ENCODE results near the gene E2F7. TPM values are rescaled to one million over a fixed set of nuclear protein-coding genes. Genes with fewer than 3 reads are reported as not detected.

The E2F7 gene
- total RNA-seq, 1 experiment from 2014 or later: 22.1 TPM

DNA sequence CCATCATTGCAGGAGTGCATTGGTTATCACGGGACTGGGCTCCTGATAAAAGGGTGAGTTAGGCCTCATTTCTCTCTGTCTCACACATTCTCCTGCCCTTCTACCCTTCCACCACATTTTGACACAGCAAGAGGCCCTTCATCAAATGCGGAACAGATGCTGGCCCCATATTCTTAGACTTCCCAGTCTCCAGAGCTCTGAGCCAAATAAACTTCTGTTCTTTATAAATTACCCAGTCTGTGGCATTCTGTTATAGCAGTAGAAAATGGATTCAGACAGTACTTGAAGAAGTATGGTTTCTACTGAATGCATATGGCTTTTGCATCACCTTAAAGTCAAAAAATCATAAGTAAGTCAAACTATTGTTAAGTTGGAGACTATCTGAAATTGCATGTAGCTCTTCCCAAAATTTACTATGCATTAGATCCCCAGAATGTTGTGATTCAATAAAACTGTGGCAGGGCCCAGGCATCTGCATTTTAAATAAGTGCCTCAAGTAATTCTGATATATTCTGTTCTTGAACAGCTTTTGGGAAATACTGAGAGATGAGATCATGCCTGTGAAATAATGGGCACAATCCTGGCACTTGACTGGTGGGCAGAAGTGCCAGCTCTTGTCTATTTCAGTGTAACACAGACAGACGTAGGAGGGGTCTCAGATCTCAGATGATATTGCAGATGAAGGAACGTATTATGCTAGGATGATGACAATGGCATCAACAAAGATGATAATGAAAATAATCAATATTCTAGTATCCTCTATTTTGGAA lies 68.2 kb downstream of the E2F7 start:
- Histone ChIP-seq H3K27me3 (replicated peaks) (peaks cover 5% of the 10 kb centered on the region; the same call in 1 of the 2 replicates), H3K9me3 (replicated peaks) (no peaks in the 10 kb centered on the region), H3K4me1 (replicated peaks) (no peaks in the 10 kb centered on the region), H3K36me3 (no peaks in the 10 kb centered on the region), H3K27ac (no peak overlapping the region), H3K4me3 (no peak overlapping the region)
- no peak for DNase-seq (ENCODE audit: low read depth in 1 of 2, low spot score in 2 of 2)

DNA sequence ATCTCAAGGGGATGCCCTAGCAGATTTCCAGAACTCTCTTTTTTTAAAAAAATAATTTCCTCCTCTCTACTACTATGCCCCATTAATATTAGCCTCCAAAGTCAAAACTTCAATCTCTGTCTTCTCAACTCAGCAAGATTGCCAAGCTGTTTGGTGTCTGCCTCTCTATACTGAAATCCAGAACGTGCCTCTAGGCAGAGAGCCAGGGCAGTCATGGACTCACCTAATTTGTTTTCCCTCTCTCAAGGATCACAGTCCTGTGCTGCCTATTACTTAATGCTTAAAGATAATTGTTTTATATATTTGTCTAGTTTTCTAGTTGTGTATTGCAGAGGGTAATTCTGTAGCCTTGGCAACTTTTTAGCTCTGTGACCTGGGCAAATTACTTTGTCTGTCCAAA lies 74.7 kb downstream of the E2F7 start:
- H3K27me3 ChIP-seq (replicated peaks): no peaks in the 10 kb centered on the region
- no peak for DNase-seq (ENCODE audit: low read depth in 1 of 2, low spot score in 2 of 2)

DNA sequence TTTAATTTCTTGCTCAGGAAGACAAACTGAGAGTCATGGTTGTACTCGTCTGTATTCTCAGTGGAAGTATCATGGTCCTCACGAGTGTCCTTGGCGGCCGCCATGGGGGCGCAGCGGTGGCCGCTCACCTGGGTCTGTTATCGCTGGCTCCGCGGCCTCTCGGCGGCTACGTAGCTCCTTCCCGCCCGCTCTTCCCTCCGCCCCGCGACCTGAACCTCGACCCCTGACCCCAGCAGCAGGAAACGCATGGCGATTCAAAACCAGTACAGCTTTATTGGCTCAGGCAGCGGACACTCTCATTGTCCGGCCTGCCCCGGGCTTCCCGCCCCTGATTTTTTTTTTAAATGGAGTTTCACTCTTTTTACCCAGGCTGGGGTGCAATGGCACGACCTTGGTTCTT lies 80.8 kb downstream of the E2F7 start:
- H3K4me1 ChIP-seq (replicated peaks): no peaks in the 10 kb centered on the region
- H3K4me3 ChIP-seq: no peak overlapping the region
- no peaks in the 10 kb centered on the region for H3K36me3 ChIP-seq
- DNase-seq (ENCODE audit: low read depth in 1 of 2, low spot score in 2 of 2): no peak
- H3K27ac ChIP-seq: no peak overlapping the region
- H3K9me3 ChIP-seq (replicated peaks): no peaks in the 10 kb centered on the region; the same call in 1 of the 2 replicates
- no peaks in the 10 kb centered on the region for H3K27me3 ChIP-seq (replicated peaks)

More for the DNA sequence above, 74.7 kb downstream of the E2F7 start:
- Histone ChIP-seq H3K9me3 (replicated peaks) (no peaks in the 10 kb centered on the region), H3K27ac (no peak overlapping the region), H3K4me1 (replicated peaks) (no peaks in the 10 kb centered on the region), H3K4me3 (no peak overlapping the region), H3K36me3 (no peaks in the 10 kb centered on the region)

DNA sequence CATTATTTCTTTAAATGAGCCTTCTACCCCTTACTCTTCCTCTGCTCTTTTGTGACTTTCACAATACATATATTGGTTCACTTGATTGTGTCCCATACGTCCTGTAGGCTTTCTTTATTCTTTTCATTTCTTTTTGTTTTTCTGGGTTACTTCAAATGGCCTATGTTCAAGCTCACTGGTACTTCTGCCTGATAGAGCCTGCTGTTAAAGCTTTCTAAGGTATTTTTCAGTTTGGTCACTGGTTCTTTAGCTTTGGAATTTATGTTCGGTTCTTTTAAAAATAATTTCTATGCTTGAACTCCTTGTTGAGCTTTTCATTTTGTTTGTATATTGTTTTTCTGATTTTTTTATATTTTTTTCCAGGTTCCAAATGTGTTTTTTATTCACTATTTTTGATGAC lies 81.9 kb downstream of the E2F7 start:
- Histone ChIP-seq H3K4me1 (replicated peaks) (no peaks in the 10 kb centered on the region), H3K27me3 (replicated peaks) (no peaks in the 10 kb centered on the region), H3K27ac (no peak overlapping the region), H3K4me3 (no peak overlapping the region), H3K9me3 (replicated peaks) (no peaks in the 10 kb centered on the region; the same call in 1 of the 2 replicates), H3K36me3 (no peaks in the 10 kb centered on the region)
- no peak for DNase-seq (ENCODE audit: low read depth in 1 of 2, low spot score in 2 of 2)

DNA sequence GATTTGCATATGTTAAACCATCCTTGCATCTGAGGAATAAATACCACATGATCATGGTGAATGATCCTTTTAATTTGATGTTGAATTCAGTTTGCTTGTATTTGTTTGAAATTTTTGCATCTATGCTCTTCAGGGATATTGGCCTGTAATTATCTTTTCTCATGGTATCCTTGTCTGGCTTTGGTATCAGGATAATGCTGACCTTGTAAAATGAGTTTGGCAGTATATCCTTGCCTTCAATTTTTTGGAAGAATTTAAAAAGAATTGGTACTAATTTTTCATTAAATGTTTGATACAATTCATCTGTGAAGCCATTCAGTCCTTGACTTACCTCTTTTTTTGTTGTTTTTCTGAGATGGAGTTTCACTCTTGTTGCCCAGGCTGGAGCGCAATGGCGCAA lies 85.2 kb downstream of the E2F7 start:
- H3K27ac ChIP-seq: no peak overlapping the region
- no peaks in the 10 kb centered on the region for H3K27me3 ChIP-seq (replicated peaks)
- H3K36me3 ChIP-seq: no peaks in the 10 kb centered on the region
- no peak for DNase-seq (ENCODE audit: low read depth in 1 of 2, low spot score in 2 of 2)
- H3K4me3 ChIP-seq: no peak overlapping the region
- H3K4me1 ChIP-seq (replicated peaks): no peaks in the 10 kb centered on the region
- no peaks in the 10 kb centered on the region; the same call in 1 of the 2 replicates for H3K9me3 ChIP-seq (replicated peaks)

DNA sequence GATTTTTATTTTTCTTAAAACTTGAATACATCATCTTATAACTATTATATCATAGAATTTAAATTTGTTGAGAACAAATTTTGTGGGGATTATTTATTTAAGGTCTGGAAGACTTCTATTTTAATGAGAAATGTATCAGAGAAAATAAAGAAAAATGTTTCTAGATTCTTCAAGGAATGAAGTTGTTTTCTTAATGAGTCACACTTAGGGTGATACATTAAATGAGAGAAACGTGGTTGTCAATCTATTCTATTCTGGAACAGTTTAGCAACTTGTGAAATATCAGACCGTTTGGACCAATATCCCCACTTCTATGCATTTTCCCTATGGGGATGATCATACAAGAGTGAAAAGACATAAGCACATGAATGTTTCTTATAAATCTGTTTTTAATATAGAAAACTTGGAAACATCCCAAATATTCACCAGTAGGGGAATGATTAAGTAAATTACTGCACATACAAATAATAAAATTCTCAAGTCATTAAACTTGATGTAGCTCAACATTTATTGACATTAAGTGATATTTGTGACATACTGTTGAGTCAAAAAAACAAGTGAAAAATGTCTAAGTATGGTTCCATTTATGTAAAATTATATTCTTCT lies 88.5 kb downstream of the E2F7 start:
- H3K4me3 ChIP-seq: no peak overlapping the region
- H3K27me3 ChIP-seq (replicated peaks): no peaks in the 10 kb centered on the region
- no peaks in the 10 kb centered on the region for H3K36me3 ChIP-seq
- H3K27ac ChIP-seq: no peak overlapping the region
- no peaks in the 10 kb centered on the region for H3K9me3 ChIP-seq (replicated peaks)
- DNase-seq (ENCODE audit: low read depth in 1 of 2, low spot score in 2 of 2): no peak
- no peaks in the 10 kb centered on the region for H3K4me1 ChIP-seq (replicated peaks)

Other genes starting within 250 kb of the E2F7 start
- 113 and 147 TPM in 2 replicates for gene CSRP2, start 186.6 kb downstream of the E2F7 start, total RNA-seq (2014; rRNA removed; shearing (Covaris generic))